Prostate gland (tissue), 2 donors: ENCODE data around the gene ASTL. TPM values are rescaled to one million over a fixed set of nuclear protein-coding genes. Genes with fewer than 3 reads are reported as not detected.

Source experiments
- DNase-seq: peaks from one replicate; pipeline ENCODE4 v3.0.0-alpha.2; 2019; ENCODE audit warnings: low spot score
- H3K27ac ChIP-seq, 2 donors: fragments of 200-600 bp; sonication (generic); 2 replicates each; pipeline ENCODE4 v1.5.1; 2017 to 2019
- H3K27me3 ChIP-seq: fragments of 200-600 bp; sonication (generic); replicated peaks from 2 replicates; pipeline ENCODE4 v1.5.1; 2019; ENCODE audit not compliant: insufficient read depth
- H3K36me3 ChIP-seq, 2 donors: fragments of 200-600 bp; sonication (generic); 1 replicate in 1 of 2; 2 replicates in 1 of 2; pipeline versions ENCODE4 v1.5.1 to v1.8.1; 2017 to 2019
- H3K4me1 ChIP-seq: fragments of 200-600 bp; sonication (generic); replicated peaks from 2 replicates; pipeline ENCODE4 v1.5.1; 2019
- H3K4me3 ChIP-seq, 2 donors: fragments of 200-600 bp; sonication (generic); 2 replicates each; pipeline ENCODE4 v1.5.1; 2017 to 2019
- H3K9me3 ChIP-seq: fragments of 200-600 bp; sonication (generic); 2 replicates; pipeline ENCODE4 v1.5.1; 2017
- POLR2A ChIP-seq: fragments of 450-650 bp; IDR thresholded peaks from one replicate; pipeline ENCODE4 v1.6.1; 2016; ENCODE audit warnings: antibody characterized with exemption, mild to moderate bottlenecking
- POLR2AphosphoS5 ChIP-seq: sonication (generic); formaldehyde crosslinking; IDR thresholded peaks from one replicate; pipeline ENCODE4 v1.6.1; 2017; ENCODE audit warnings: antibody characterized with exemption
- WGBS: methylation state at CpG from one replicate; pipeline ENCODE4 v1.1.5; 2018; 5-methylcytosine and 5-hydroxymethylcytosine counted together
- intact Hi-C: fragments of 100-400 bp; cut with DNase I; formaldehyde crosslinking; loops from one replicate; pipeline ENCODE4 v1.14.2; 2022
- total RNA-seq, 2 donors: library from RNA; depleted of rRNA; stranded (reverse); fragments of >200 nt; gene quantifications; one replicate each; pipeline ENCODE4 v1.1.0, GENCODE V29; 2016
- TF ChIP-seq, protein P1 (sequence below), 4 experiments: fragments of 200-600 bp in 2 of 4; fragments of 450-650 bp in 2 of 4; sonication (generic) in 2 of 4; IDR thresholded peaks; 1 replicate in 3 of 4; 2 replicates in 1 of 4; pipeline ENCODE4 v1.5.1; 2016 to 2019; ENCODE audit warnings: antibody characterized with exemption in 4 of 4, mild to moderate bottlenecking in 2 of 4, moderate library complexity in 2 of 4

Gene ASTL
- total RNA-seq, 2 donors from 2014 or later: 0.57 TPM; not detected in 1

DNA sequence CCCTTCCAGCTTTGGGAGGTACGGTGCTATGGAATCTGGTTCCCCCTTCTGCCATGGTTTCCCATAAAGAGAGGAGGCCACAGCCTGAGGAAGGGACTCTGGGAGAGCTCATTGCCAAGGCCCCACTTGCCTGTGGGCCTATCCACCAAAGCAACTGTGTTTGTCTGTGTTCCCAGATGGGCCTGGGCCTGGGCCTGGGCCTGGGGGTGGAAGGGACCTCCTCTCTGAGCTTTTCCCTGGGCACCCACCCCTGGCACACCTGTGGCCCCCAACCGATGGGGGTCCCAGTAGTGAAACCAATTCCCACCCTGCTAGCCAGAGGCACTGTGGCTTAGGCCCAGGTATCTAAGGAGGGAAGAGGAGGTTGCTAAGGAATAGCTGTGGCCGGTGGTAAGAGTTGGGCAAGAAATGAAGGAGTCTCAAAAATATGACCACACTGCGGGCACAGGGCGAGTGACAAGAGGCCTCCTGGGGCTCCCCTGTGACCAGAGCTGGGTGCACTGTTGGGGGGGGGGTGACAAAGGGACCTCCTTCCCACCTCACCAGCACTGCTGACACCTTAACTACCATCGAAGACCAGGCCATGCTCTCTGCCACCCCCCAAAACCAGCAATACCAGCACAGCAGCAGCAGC is 11.8 kb upstream of the ASTL start:
- H3K27ac ChIP-seq: no peak overlapping the region
- 93% methylated on average over 6 of the region's 6 CpGs for WGBS
- H3K4me3 ChIP-seq: no peak overlapping the region
- TF ChIP-seq POLR2A: no peak
- TF ChIP-seq, protein P1, sequence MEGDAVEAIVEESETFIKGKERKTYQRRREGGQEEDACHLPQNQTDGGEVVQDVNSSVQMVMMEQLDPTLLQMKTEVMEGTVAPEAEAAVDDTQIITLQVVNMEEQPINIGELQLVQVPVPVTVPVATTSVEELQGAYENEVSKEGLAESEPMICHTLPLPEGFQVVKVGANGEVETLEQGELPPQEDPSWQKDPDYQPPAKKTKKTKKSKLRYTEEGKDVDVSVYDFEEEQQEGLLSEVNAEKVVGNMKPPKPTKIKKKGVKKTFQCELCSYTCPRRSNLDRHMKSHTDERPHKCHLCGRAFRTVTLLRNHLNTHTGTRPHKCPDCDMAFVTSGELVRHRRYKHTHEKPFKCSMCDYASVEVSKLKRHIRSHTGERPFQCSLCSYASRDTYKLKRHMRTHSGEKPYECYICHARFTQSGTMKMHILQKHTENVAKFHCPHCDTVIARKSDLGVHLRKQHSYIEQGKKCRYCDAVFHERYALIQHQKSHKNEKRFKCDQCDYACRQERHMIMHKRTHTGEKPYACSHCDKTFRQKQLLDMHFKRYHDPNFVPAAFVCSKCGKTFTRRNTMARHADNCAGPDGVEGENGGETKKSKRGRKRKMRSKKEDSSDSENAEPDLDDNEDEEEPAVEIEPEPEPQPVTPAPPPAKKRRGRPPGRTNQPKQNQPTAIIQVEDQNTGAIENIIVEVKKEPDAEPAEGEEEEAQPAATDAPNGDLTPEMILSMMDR (IDR thresholded peaks at IDR 0.05): no peak
- TF ChIP-seq POLR2AphosphoS5: no peak
- H3K27me3 ChIP-seq: no peaks in the 10 kb centered on the region
- intact Hi-C loops: no loop called here
- H3K4me1 ChIP-seq: no peaks in the 10 kb centered on the region
- H3K36me3 ChIP-seq: no peaks in the 10 kb centered on the region
- H3K9me3 ChIP-seq: no peaks in the 10 kb centered on the region
- no peak for DNase-seq

DNA sequence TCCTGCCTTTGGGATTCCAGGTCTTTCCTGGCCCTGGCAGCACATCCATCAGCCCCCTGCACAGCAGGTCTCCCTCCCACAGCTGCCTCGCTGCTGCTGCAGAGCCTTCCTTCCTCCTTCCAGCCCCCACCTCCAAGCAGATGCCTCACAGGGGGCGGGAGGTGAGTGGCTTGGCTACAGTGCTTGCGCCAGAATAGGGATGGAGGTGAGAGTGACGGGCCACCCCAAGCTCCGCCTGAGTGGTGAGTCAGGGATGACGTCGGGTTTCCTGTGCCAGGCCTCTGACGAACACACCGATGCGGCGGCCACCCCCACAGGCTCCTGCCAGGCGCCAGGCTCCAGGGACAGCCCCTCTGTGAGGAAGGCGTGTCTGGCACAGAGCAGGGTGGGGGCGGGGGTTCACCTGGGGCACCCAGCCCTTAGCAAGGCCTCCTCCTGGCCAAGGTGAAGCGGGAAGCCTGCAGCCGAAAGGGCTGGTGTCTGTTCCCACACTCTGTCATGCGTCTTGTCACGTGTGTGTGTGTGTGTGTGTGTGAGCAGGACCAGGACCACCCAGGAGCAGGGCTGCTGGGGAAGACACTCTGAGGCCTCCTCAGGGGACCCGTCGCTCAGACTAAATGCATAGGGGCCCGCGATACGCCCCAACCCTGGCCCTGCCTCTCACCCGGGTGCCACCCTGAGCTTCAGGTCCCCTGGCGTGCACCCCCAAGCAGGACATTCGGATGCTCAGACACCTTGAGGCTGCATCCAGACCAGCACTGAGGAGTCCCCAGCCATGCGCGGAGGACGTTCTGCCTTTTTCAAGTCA is 10.3 kb upstream of the ASTL start:
- H3K27me3 ChIP-seq: no peaks in the 10 kb centered on the region
- H3K9me3 ChIP-seq: no peaks in the 10 kb centered on the region
- TF ChIP-seq, protein P1 (IDR thresholded peaks at IDR 0.05): no peak
- TF ChIP-seq POLR2AphosphoS5 (peak; percentile 58), POLR2A (peak; percentile 62)
- 34% methylated on average over 20 of the region's 29 CpGs for WGBS
- intact Hi-C loops: no loop called here
- H3K36me3 ChIP-seq: no peaks in the 10 kb centered on the region
- peak; percentile 75 for DNase-seq
- no peak overlapping the region for H3K4me3 ChIP-seq
- no peaks in the 10 kb centered on the region for H3K4me1 ChIP-seq
- H3K27ac ChIP-seq: peak overlapping the region; percentile 47 to 53

DNA sequence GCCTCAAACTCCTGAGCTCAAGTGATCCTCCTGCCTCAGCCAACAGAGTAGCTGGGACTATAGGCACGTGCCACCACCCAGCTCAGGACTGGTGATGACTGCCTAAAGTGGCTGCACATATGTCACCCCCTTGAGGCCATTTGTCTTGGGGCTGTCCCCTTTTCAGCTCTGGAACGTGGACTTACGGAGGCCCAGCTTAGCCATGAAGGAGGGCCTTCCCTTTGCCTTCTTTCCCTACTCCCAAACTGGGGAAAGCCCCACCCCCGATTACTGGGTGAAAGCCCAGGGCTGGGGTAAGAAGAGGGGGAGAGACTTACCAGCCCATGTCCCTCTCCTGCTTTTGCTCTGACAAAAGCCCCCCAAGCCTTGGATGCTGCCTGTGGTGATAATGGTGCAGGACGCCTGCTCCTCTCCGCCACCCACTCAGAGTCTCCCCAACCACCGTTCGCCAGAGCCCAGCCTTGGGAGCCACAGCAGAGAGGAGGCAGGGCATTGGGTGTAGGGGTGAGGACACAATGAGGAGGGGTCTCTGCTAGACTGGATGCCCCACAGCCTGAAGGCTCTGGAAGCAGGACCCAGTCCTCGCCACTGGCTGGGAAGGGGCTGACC is 9.4 kb upstream of the ASTL start:
- H3K27ac ChIP-seq: peak overlapping the region; percentile 47 to 53
- 79% methylated on average over 9 of the region's 9 CpGs for WGBS
- intact Hi-C loops: no loop called here

DNA sequence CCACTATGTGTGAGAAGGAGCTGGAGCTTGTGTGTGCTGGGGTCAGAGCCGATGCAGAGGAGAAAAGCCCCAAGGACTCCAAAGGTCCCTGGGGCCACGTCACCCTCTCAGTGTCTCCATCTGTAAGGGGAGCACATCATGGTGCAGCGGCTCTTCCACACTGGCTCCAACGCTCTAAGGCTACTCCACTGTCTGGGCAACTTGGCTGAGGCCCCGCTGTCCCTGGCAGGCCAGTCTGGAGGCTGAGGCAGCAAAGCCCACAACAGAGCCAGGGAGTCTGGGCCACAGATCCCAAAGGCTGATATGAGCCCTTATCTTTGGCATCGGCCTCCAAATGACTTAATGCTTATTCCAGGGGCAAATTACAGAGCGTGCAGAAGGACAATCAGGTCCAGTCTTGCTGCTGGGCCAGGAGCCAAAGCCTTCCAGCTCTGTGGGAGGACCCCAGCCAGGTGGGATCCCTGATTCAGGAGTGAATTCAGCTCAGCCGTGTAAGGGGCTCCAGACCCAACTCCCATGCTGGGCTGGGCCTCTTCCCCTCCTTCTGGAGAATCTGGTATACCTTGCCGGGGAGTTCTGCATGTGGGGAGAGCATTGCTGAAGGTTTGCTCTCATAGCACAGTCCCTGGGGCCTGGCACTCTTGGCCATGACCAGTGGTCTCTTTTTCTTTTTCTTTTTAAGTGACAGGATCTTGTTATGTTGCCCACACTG is 8.7 kb upstream of the ASTL start:
- Histone ChIP-seq H3K4me3 (no peak overlapping the region), H3K27ac (peak overlapping the region; percentile 53 to 56), H3K36me3 (no peaks in the 10 kb centered on the region), H3K27me3 (no peaks in the 10 kb centered on the region), H3K4me1 (no peaks in the 10 kb centered on the region), H3K9me3 (no peaks in the 10 kb centered on the region)
- 54% methylated on average over 9 of the region's 9 CpGs for WGBS
- intact Hi-C loops: no loop called here
- TF ChIP-seq, protein P1 (IDR thresholded peaks at IDR 0.05): no peak
- TF ChIP-seq POLR2AphosphoS5 (no peak), POLR2A (no peak)
- no peak for DNase-seq

More for the DNA sequence above, 9.4 kb upstream of the ASTL start:
- DNase-seq: no peak
- no peak for TF ChIP-seq POLR2A
- no peak for TF ChIP-seq POLR2AphosphoS5
- TF ChIP-seq, protein P1 (IDR thresholded peaks at IDR 0.05): no peak
- Histone ChIP-seq H3K4me1 (no peaks in the 10 kb centered on the region), H3K4me3 (no peak overlapping the region), H3K27me3 (no peaks in the 10 kb centered on the region), H3K9me3 (no peaks in the 10 kb centered on the region), H3K36me3 (no peaks in the 10 kb centered on the region)
